Esophagus mucosa (tissue), 1 donor: ENCODE results near the gene CDO1. TPM values are rescaled to one million over a fixed set of nuclear protein-coding genes. Genes with fewer than 3 reads are reported as not detected.
"Not testable (repeated sequence)": the region's sequence is repeated elsewhere in the genome, so short reads cannot be mapped to it uniquely, and the experiment has no call there.

ENCODE experiments used
- ATAC-seq: fragments of 200-7000 bp; cut with Tn5 transposase; one replicate; pipeline ENCODE4 v1.9.1; 2020
- total RNA-seq: library from RNA; stranded (reverse); gene quantifications from one replicate; pipeline ENCODE4 v1.2.4, GENCODE V29; 2023
- donor health status: DM: yes; HTN: yes; CAD: no.

The CDO1 gene
- total RNA-seq, 1 donor from 2014 or later = 0.20 TPM

- ATAC-seq = no peak
Measured at GRCh38 chr5:115829913-115830312, 13.5 kb upstream of the CDO1 start.

GRCh38 chr5:115825948-115826347, 9.5 kb upstream of the CDO1 start:
- ATAC-seq = no peak

- not testable (repeated sequence) for ATAC-seq
Measured at GRCh38 chr5:115824983-115825382, 8.5 kb upstream of the CDO1 start.

- ATAC-seq = no peak
Measured at GRCh38 chr5:115820846-115821245, 4.4 kb upstream of the CDO1 start.

DNA sequence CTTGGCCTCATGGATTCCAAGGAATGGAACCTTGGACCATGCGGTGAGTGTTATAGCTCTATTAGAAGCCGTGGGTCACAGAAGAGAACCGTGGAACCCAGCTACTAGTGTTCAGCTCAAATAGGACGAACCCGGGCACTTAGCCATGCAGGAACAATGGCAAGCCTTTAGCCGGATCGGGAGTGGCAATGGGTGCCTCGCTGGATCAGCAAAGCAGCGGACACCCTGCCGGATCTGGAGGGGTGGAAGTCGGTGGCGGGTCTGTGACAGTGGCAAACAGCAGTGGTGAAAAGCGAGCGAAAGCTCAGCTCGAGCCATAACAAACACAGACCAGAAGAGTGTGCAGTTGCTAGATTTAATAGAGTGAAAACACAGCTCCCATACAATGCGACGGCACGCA, 2.4 kb upstream of the CDO1 start:
- no peak for ATAC-seq

GRCh38 chr5:115817386-115817785, 927 bp upstream of the CDO1 start:
- ATAC-seq = no peak

DNA sequence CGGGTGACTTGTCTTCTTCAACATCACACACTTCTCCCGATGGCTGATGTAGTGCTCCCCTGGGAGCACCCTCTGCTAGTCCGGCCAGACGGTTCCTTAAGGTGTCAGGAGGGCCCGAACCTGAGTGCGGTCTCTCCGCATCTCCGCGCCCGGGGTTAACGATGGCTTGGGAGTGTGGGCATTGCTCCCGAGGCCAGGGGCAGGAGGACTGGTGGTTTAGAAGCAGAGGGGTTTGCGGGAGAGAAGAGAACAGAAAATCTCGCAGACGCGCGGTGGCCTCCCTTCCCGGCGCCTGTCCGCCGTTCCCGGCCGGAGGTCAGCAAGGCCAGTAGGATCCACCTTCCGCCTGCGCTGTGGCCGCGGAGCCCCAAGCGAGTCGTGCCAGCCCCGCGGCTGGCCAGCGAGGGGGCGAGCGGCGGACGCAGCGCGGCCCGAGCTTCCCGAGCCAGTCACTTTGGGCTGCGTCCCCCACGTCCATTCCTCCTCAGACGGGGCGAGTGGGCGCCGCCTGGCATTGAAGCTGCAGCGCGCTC, 700 bp downstream of the CDO1 start:
- ATAC-seq = no peak

DNA sequence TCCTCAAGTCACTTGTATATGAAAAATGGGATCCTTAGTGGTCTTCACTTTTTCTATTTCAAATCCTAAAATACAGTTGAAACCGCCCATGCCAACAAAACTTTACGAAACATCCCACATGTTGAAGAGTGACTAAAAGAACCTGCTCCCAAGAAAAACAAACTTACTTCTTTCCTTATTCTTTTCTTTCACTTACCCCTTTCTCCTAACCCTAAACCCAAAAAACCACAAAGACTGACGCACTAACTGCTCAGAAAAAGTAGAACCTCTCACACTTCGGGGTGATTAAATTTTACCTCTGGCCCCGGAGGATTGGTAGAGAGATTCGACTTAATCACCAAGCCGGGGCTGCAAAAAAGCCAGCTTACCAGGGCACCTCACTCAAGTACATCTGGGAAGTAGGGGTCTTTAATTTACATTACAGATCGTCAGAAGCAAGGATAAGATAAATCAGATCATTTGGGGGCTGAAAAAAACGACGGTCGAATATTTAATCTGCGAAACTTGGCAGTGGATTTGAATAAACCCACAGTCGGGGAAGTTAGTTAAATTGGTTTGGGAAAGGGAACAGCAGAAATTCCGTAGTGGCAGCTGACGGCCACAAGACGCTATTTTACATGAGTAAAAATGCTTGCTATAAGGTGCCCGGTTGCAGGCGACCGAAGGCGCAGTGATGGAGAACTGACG, 1.3 kb downstream of the CDO1 start:
- no peak for ATAC-seq

GRCh38 chr5:115813719-115814118, 2.7 kb downstream of the CDO1 start:
- no peak for ATAC-seq

GRCh38 chr5:115812372-115812771, 4.1 kb downstream of the CDO1 start:
- no peak for ATAC-seq

DNA sequence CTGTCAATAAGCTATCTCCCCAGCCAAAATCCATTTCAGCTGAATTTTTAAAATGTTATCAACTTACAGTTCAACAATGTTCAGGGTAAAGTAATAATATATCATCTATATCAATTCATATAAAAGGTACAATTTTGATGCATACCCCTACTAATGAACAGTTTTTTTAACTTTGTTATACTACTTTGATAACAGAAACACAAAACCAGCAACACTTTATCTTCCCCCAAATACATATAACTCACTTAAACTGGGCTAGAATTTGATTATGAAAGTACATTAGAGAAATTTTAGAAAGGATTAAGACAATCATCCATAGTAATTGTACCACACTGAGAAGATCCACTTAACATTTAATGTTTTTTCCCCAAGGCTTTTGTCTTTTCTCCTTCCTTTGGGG, 5.1 kb downstream of the CDO1 start:
- no peak for ATAC-seq

GRCh38 chr5:115810761-115811160, 5.7 kb downstream of the CDO1 start:
- no peak for ATAC-seq

- ATAC-seq = no peak
Measured at GRCh38 chr5:115809946-115810345, 6.5 kb downstream of the CDO1 start.

- not testable (repeated sequence) for ATAC-seq
Measured at GRCh38 chr5:115808066-115808465, 8.4 kb downstream of the CDO1 start.

DNA sequence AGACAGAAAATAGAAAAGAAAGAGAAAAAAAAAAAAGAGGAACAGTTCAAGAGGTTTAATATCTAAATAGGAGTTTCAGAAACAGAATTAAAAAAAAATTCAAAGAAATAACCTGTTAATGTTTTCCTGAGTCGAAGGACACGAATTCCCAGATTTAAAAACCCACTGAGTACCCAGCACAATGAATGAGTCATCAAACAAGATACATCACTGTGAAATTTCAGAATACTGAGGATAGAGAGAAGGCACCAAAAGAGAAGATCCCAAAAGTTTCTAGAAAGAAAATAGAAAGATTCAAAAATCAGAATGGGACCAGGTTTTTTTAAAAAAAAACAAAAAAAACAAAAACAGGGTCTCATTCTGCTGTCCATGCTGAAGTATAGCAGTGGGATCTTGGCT, 8.8 kb downstream of the CDO1 start:
- no peak for ATAC-seq

- no peak for ATAC-seq
Measured at GRCh38 chr5:115806986-115807653, 9.3 kb downstream of the CDO1 start.

GRCh38 chr5:115801984-115802383, 14.5 kb downstream of the CDO1 start:
- ATAC-seq = no peak

GRCh38 chr5:115801152-115801551, 15.3 kb downstream of the CDO1 start:
- no peak for ATAC-seq

- no peak for ATAC-seq
Measured at GRCh38 chr5:115800108-115800507, 16.4 kb downstream of the CDO1 start.

DNA sequence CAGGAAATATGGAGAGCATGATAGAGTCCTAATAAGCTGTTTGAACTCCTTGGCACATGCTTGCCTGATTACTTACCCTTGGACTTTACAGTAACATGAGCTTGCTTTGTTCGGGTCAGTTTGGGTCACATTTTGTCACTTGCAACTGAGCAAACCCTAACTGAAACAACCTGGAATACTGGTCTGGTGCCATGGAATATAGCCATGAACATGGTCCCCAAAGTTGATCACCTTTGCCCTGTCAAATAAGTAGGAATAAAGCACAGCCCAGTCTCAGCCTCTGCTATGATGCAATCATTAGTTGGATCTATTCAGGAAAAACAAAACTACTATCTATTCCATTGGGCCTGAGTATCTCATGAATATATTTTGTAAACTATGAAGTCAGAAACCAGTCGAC, 18.2 kb downstream of the CDO1 start:
- no peak for ATAC-seq

DNA sequence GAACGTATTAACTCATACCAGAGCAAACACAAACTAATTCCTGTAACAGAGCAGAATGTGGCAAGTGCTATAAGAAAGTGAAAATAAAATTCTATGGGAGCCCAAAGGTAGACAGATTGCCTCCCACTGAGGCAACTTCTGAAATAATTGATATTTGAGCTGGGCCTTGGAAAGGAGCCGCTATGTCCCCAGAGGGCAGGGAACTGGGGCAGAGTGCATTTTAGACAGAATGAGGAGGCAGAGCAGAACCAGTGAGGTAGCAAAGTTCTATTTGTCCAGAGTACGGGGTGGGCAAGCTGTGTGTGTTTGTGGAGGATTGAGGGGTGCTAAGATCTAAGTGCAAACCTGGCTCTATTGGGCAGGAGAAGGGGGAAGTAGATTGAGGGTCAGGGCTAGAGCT, 19.8 kb downstream of the CDO1 start:
- ATAC-seq = no peak

GRCh38 chr5:115795700-115796099, 20.8 kb downstream of the CDO1 start:
- ATAC-seq = no peak

DNA sequence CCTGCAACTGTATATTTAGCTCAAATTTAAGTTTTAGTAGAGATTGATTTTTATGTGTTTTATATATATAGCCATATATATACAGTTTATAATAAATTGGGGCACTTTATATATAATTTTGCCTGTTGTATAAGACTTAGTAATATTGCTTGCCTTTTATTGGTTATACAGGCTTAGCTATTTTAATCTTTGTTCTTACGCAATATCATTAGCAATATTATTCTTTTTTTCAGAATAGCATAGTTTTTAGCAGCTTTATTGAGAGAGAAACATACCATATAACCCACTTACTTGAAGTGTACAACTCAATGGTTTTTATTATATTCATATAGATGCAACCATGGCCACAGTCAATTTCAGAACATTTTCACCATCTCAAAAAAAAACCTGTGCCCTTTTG, 28.0 kb downstream of the CDO1 start:
- ATAC-seq = no peak

GRCh38 chr5:115787426-115787825, 29.0 kb downstream of the CDO1 start:
- no peak for ATAC-seq
